ENCODE results near the gene HABP2. TPM values are rescaled to one million over a fixed set of nuclear protein-coding genes. Genes with fewer than 3 reads are reported as not detected.

The HABP2 gene
- polyA plus RNA-seq, 1 of the 3 experiments (the other 2 are of a cell fraction) = not detected

DNA sequence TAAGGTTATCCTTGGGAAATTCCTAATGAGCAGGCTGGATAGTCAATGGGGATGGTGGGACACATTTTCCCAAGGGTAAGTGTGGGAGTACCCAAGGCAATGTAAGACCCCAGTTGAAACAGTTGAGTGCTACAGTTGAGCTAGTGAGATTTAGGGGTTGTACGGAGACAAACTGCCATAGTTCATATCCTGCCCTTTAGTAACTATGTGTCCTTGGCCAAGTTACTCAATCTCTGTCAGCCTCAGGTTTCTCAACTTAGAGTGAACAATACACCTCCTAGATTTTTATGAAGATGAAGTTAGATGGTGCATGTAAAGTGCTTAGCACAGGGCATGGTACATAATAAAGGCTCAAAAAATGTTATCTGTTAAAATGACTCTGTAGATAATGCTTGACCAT, 20.5 kb downstream of the HABP2 start:
- WGBS (ENCODE audit: low lambda C conversion rate) = 25% methylated on average over 1 of the region's 1 CpG
- Histone ChIP-seq H3K4me3 (ENCODE audit: low read depth in 2 of 2, low read length in 1 of 2) (no peak overlapping the region), H4K20me1 (ENCODE audit: insufficient read depth) (no peaks in the 10 kb centered on the region), H3K4me2 (no peak overlapping the region), H3K27ac (ENCODE audit: low read depth in 2 of 2, low read length in 1 of 2) (no peak overlapping the region), H3K9me3 (no peaks in the 10 kb centered on the region), H3K27me3 (ENCODE audit: insufficient read depth) (no peaks in the 10 kb centered on the region; the same call in 1 of the 2 replicates), H3K9ac (no peak overlapping the region), H3K79me2 (ENCODE audit: insufficient read depth) (no peaks in the 10 kb centered on the region), H2AFZ (ENCODE audit: low read depth) (no peak overlapping the region), H3K4me1 (ENCODE audit: control insufficient read depth in 1 of 2, insufficient read depth in 2 of 2, low read depth in 1 of 2, low read length in 1 of 2) (no peaks in the 10 kb centered on the region), H3K36me3 (replicated peaks in 1 of 2; ENCODE audit: control insufficient read depth in 1 of 2, insufficient read depth in 2 of 2, low read length in 1 of 2) (no peaks in the 10 kb centered on the region), H3F3A (replicated peaks; ENCODE audit: insufficient read depth) (no peaks in the 10 kb centered on the region), H3K9me2 (no peaks in the 10 kb centered on the region)
- DNase-seq = no peak
- CTCF ChIA-PET = interaction anchor here (0.6 to 4.7 kb wide), 3 partner anchors 11 to 52 kb away, joined by 3 to 33 read pairs (median 3); no protein-coding TSS in a partner anchor
- POLR2A ChIA-PET = no interaction called here
- TF ChIP-seq MEF2A (IDR thresholded peaks at IDR 0.05; ENCODE audit: borderline replicate concordance, low read depth) (no peak), RXRA (IDR thresholded peaks at IDR 0.05; ENCODE audit: borderline replicate concordance, low read depth) (no peak), EP300 (IDR thresholded peaks at IDR 0.05; ENCODE audit: borderline replicate concordance in 1 of 2, low read depth in 1 of 2, low read length in 1 of 2) (no peak), CHD2 (IDR thresholded peaks at IDR 0.05; ENCODE audit: low read length, partially characterized antibody) (no peak), RFX5 (IDR thresholded peaks at IDR 0.05; ENCODE audit: low read length) (no peak), ZBTB33 (IDR thresholded peaks at IDR 0.05; ENCODE audit: borderline replicate concordance, low read depth) (no peak), ELF1 (IDR thresholded peaks at IDR 0.05) (no peak), USF2 (IDR thresholded peaks at IDR 0.05; ENCODE audit: borderline replicate concordance, low read depth, low read length) (no peak), TCF12 (IDR thresholded peaks at IDR 0.05) (no peak), FOXJ3 (CRISPR knock-in tag; IDR thresholded peaks at IDR 0.05) (no peak), USF1 (IDR thresholded peaks at IDR 0.05; ENCODE audit: borderline replicate concordance, low read depth) (no peak), SMC3 (IDR thresholded peaks at IDR 0.05; ENCODE audit: low read depth, low read length) (no peak), YY1 (IDR thresholded peaks at IDR 0.05; ENCODE audit: low read depth) (no peak)
- TF ChIP-seq, protein P1, sequence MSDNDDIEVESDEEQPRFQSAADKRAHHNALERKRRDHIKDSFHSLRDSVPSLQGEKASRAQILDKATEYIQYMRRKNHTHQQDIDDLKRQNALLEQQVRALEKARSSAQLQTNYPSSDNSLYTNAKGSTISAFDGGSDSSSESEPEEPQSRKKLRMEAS (IDR thresholded peaks at IDR 0.05; ENCODE audit: low read depth) = no peak

- ChIA-PET POLR2A (no interaction called here), CTCF (interaction anchor here (1.6 kb wide), 1 partner anchor 14 kb away, joined by 9 read pairs; no protein-coding TSS in a partner anchor)
- Histone ChIP-seq H3K4me1 (ENCODE audit: control insufficient read depth in 1 of 2, insufficient read depth in 2 of 2, low read depth in 1 of 2, low read length in 1 of 2) (no peaks in the 10 kb centered on the region; a peak in 1 of 4 replicates), H3K9me3 (no peaks in the 10 kb centered on the region), H3K36me3 (replicated peaks in 1 of 2; ENCODE audit: control insufficient read depth in 1 of 2, insufficient read depth in 2 of 2, low read length in 1 of 2) (no peaks in the 10 kb centered on the region), H2AFZ (ENCODE audit: low read depth) (no peak overlapping the region), H4K20me1 (ENCODE audit: insufficient read depth) (no peaks in the 10 kb centered on the region), H3K79me2 (ENCODE audit: insufficient read depth) (no peaks in the 10 kb centered on the region), H3K27ac (ENCODE audit: low read depth in 2 of 2, low read length in 1 of 2) (no peak overlapping the region), H3K4me3 (ENCODE audit: low read depth in 2 of 2, low read length in 1 of 2) (no peak overlapping the region), H3F3A (replicated peaks; ENCODE audit: insufficient read depth) (no peaks in the 10 kb centered on the region), H3K9me2 (no peaks in the 10 kb centered on the region), H3K9ac (no peak overlapping the region), H3K27me3 (ENCODE audit: insufficient read depth) (no peaks in the 10 kb centered on the region), H3K4me2 (no peak overlapping the region)
- TF ChIP-seq YY1 (IDR thresholded peaks at IDR 0.05; ENCODE audit: low read depth) (no peak), REST (IDR thresholded peaks at IDR 0.05; ENCODE audit: low read depth, low read length) (peak; percentile 96)
- TF ChIP-seq, protein P2, sequence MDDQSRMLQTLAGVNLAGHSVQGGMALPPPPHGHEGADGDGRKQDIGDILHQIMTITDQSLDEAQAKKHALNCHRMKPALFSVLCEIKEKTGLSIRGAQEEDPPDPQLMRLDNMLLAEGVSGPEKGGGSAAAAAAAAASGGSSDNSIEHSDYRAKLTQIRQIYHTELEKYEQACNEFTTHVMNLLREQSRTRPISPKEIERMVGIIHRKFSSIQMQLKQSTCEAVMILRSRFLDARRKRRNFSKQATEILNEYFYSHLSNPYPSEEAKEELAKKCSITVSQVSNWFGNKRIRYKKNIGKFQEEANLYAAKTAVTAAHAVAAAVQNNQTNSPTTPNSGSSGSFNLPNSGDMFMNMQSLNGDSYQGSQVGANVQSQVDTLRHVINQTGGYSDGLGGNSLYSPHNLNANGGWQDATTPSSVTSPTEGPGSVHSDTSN (IDR thresholded peaks at IDR 0.05) = peak; percentile 20; the same call in 1 of the 2 replicates
- WGBS (ENCODE audit: low lambda C conversion rate) = 53% methylated on average over 4 of the region's 4 CpGs
- no peak for DNase-seq
Observed at GRCh38 chr10:113576852-113577251, 24.0 kb downstream of the HABP2 start.

Data from SK-N-SH (cell line).